ENCODE data around the gene TMEM132A.
A peak's percentile ranks its signal among the peaks of the same experiment; 100 is the strongest.

Gene TMEM132A

DNA sequence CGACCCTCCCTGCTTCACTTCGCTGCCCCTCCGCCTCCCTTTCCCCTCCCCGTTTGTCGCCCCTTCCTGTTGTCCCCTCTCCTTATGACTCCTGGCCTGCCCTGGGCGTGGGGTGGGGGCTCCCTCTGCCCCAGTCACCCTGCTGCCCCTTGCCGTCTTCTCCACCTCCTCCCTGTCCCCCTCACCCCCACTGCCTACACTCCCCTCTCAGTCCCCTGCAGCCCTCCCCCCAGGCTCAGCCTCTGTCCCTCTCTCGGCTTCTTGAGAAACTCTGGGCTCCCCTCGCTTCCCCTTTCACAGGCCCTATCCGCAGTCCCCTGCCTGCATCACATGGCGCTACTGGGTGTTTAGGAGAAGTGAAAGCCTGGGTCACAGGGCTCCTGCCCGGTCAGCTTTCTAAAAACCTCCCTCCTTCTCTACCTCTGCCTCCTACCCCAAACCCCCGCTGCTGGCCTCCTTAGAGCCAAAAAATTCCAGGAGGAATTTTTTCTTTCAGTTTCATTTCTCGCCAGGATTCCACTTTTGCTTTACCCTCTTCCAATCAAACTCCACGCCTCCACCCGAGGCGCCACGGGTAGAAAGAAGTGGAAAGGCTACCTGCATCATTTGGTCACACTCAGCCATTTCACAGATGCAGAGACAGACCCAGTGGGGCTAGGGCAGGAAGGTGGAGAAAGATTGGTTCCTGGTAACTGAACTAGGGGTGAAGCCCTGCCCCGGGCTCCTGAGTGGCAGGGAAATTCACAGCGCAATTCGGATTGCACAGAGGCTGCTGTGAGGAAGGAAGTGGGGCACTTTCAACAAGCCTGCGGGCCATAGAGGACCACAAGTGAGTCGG is 27.9 kb downstream of the TMEM132A start, which contains the start of gene SLC15A3:
SLC15A3 (minus strand) TSS at position 273 of the 838 bp plus-strand sequence. CDS start 625 bp downstream, outside the sequence.
- in situ Hi-C loops (cut with HindIII; ENCODE audit: low sequenced_read_pairs) = no loop called here
- no peak within 1 kb of the TSS for H3K4me3 ChIP-seq (ENCODE audit: low read depth, low read length)
- no peak for DNase-seq (ENCODE audit: low read depth, low spot score)
- TF ChIP-seq, protein P1, sequence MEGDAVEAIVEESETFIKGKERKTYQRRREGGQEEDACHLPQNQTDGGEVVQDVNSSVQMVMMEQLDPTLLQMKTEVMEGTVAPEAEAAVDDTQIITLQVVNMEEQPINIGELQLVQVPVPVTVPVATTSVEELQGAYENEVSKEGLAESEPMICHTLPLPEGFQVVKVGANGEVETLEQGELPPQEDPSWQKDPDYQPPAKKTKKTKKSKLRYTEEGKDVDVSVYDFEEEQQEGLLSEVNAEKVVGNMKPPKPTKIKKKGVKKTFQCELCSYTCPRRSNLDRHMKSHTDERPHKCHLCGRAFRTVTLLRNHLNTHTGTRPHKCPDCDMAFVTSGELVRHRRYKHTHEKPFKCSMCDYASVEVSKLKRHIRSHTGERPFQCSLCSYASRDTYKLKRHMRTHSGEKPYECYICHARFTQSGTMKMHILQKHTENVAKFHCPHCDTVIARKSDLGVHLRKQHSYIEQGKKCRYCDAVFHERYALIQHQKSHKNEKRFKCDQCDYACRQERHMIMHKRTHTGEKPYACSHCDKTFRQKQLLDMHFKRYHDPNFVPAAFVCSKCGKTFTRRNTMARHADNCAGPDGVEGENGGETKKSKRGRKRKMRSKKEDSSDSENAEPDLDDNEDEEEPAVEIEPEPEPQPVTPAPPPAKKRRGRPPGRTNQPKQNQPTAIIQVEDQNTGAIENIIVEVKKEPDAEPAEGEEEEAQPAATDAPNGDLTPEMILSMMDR (IDR thresholded peaks at IDR 0.05; ENCODE audit: low read depth, low read length) = no peak

DNA sequence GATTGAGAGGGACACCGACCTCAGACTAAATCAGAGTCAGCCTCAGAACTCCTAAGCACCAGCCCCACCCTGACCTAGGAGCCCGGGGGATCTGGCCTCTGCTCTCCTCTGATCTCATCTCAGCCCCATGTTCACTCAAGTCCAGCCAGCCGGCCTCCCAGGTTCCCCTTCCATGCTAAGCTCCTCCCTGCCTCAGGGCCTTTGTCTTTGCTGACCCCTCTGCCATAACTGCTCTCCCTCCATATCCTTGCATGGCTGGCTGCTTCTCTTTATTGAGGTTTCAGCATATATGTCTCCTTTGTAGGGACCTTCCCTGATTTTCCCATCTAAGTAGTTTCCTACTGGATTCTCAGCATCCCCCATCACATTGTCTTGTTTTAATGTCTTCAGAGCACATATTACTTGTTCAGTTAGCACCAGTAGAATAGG is 28.5 kb downstream of the TMEM132A start:
- DNase-seq (ENCODE audit: low read depth, low spot score) = no peak
- no peak overlapping the region for H3K4me3 ChIP-seq (ENCODE audit: low read depth, low read length)
- in situ Hi-C loops (cut with HindIII; ENCODE audit: low sequenced_read_pairs) = no loop called here
- TF ChIP-seq, protein P1 (IDR thresholded peaks at IDR 0.05; ENCODE audit: low read depth, low read length) = no peak

DNA sequence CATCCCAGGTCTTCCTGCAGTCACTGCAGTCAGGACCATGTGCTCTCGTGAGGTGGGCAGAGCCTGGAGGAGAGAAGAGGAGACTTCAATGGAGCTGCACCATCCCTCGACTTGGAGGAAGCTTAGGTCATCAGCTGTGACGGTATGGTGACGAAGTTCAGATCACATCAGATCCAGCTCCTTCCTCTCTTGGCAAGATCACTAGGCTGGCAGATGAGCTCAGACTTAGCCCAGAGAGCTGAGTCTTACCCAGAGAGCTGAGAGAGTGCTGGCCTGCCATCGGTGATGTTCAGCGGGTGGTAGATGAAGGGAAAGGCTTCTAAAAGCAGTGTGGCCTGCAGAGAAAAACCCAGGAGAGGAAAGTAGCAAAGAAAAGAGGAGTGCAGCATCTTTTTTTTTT is 29.5 kb downstream of the TMEM132A start:
- no peak overlapping the region for H3K4me3 ChIP-seq (ENCODE audit: low read depth, low read length)
- in situ Hi-C loops (cut with HindIII; ENCODE audit: low sequenced_read_pairs) = no loop called here
- TF ChIP-seq, protein P1 (IDR thresholded peaks at IDR 0.05; ENCODE audit: low read depth, low read length) = no peak
- no peak for DNase-seq (ENCODE audit: low read depth, low spot score)

DNA sequence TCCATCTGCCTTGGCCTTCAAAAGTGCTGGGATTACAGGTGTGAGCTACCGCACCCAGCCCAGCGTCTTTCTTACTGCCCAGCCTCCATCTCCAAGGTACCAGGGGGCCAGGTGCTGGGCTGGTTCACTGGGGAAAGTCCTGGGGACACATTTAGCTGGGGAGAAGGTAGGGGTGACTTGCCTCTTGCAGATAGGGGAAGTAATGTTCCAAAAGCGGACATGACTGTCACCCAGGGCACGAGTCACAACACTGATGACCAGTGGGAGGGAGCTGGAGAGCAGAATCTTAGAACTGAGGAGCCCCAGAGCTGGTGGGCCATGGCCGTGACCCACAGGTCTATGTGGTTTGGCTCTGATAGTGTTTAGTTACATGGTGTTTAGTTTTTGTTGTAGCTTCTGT is 30.2 kb downstream of the TMEM132A start:
- in situ Hi-C loops (cut with HindIII; ENCODE audit: low sequenced_read_pairs) = no loop called here
- H3K4me3 ChIP-seq (ENCODE audit: low read depth, low read length) = no peak overlapping the region
- TF ChIP-seq, protein P1 (IDR thresholded peaks at IDR 0.05; ENCODE audit: low read depth, low read length) = no peak
- DNase-seq (ENCODE audit: low read depth, low spot score) = no peak

DNA sequence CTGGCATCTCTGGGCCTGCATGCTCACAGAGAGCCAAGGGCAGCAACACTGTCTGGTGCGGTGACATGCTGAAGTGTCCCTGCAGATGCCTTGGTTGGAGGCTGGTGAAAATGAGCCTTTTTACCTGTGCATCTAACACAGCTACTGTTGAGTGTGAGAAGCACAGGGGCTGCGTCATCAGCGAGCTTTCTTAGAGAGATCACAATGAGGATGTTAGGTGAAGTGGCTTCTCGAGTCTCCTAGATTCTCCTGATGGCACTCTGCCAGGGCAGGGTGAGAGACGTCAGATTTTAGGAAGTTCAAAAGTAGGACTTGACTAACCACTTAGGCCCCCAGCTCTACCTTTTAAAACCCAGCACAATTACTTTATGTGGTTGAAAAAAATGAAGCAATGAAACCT is 31.3 kb downstream of the TMEM132A start:
- TF ChIP-seq, protein P1 (IDR thresholded peaks at IDR 0.05; ENCODE audit: low read depth, low read length) = no peak
- DNase-seq (ENCODE audit: low read depth, low spot score) = no peak
- H3K4me3 ChIP-seq (ENCODE audit: low read depth, low read length) = no peak overlapping the region
- in situ Hi-C loops (cut with HindIII; ENCODE audit: low sequenced_read_pairs) = no loop called here

DNA sequence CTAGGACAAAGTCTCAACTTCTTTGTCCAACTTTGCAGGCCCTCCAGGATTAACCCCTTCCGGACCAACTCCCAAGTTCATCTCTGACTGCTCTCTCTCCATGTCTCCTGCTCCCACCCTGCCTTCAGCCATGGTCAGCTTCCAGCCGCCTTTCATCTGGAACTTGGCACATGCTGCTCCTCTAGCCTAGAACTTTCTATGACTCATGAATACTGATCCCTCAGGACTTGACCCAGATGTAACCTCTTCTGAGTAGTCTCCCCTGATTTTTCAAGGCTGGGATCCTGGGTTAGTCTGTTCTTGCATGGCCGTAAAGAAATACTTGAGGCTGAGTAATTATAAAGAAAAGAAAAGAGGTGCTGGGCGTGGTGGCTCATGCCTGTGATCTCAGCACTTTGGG is 32.9 kb downstream of the TMEM132A start:
- TF ChIP-seq, protein P1 (IDR thresholded peaks at IDR 0.05; ENCODE audit: low read depth, low read length) = no peak
- DNase-seq (ENCODE audit: low read depth, low spot score) = peak; percentile 10
- in situ Hi-C loops (cut with HindIII; ENCODE audit: low sequenced_read_pairs) = no loop called here
- no peak overlapping the region for H3K4me3 ChIP-seq (ENCODE audit: low read depth, low read length)

Data from astrocyte of the spinal cord (primary cell).